Trophoblast cell (in vitro differentiated cells and primary cell): ENCODE results near the gene RAVER2.

Experiments
- DNase-seq, 2 donors: peaks; one replicate each; pipeline ENCODE4 v3.0.0-alpha.2; 2016
- H2AFZ ChIP-seq: 2 replicates; pipeline ENCODE4 v1.6.1; 2013; ENCODE audit warnings: low read length, moderate library complexity, mild to moderate bottlenecking; ENCODE audit not compliant: insufficient read depth, poor library complexity
- H2AK5ac ChIP-seq: 2 replicates; pipeline ENCODE4 v1.6.1; 2013; ENCODE audit warnings: mild to moderate bottlenecking, low read length
- H2BK120ac ChIP-seq: 2 replicates; pipeline ENCODE4 v1.6.1; 2013; ENCODE audit warnings: low read length, mild to moderate bottlenecking, moderate library complexity; ENCODE audit not compliant: insufficient read depth, poor library complexity
- H2BK12ac ChIP-seq: 2 replicates; pipeline ENCODE4 v1.6.1; 2013; ENCODE audit warnings: mild to moderate bottlenecking, low read length, moderate library complexity
- H2BK5ac ChIP-seq: 2 replicates; pipeline ENCODE4 v1.6.1; 2013; ENCODE audit warnings: low read length, low read depth, moderate library complexity, mild to moderate bottlenecking; ENCODE audit not compliant: poor library complexity
- H3K14ac ChIP-seq: 2 replicates; pipeline ENCODE4 v1.6.1; 2013; ENCODE audit warnings: mild to moderate bottlenecking, low read length
- H3K18ac ChIP-seq: 2 replicates; pipeline ENCODE4 v1.6.1; 2013; ENCODE audit warnings: mild to moderate bottlenecking, low read length
- H3K23ac ChIP-seq: 2 replicates; pipeline ENCODE4 v1.6.1; 2013; ENCODE audit warnings: low read length
- H3K27ac ChIP-seq: 2 replicates; pipeline ENCODE4 v1.5.1; 2013; ENCODE audit warnings: low read depth, mild to moderate bottlenecking, inconsistent platforms, low read length, moderate library complexity
- H3K27me3 ChIP-seq: 2 replicates; pipeline ENCODE4 v1.6.1; 2013; ENCODE audit warnings: inconsistent platforms, mild to moderate bottlenecking, low read length, moderate library complexity; ENCODE audit not compliant: insufficient read depth
- H3K36me3 ChIP-seq, 2 experiments: 1 replicate in 1 of 2; 2 replicates in 1 of 2; pipeline ENCODE4 v1.6.1; 2013; ENCODE audit warnings: low read length in 2 of 2, mild to moderate bottlenecking in 2 of 2, moderate library complexity in 1 of 2; ENCODE audit not compliant: insufficient read depth in 2 of 2, control insufficient read depth in 1 of 2
- H3K4ac ChIP-seq: 2 replicates; pipeline ENCODE4 v1.6.1; 2013; ENCODE audit warnings: low read depth, mild to moderate bottlenecking, low read length, moderate library complexity
- H3K4me1 ChIP-seq, 2 experiments: 1 replicate in 1 of 2; 2 replicates in 1 of 2; pipeline ENCODE4 v1.6.1; 2013; ENCODE audit warnings: low read length in 2 of 2, mild to moderate bottlenecking in 2 of 2, moderate library complexity in 1 of 2; ENCODE audit not compliant: insufficient read depth in 2 of 2, control insufficient read depth in 1 of 2
- H3K4me2 ChIP-seq: 2 replicates; pipeline ENCODE4 v1.6.1; 2013; ENCODE audit warnings: inconsistent platforms, mild to moderate bottlenecking, low read length, moderate library complexity
- H3K4me3 ChIP-seq: 2 replicates; pipeline ENCODE4 v1.5.1; 2013; ENCODE audit warnings: mild to moderate bottlenecking, low read depth, low read length, inconsistent platforms
- H3K79me1 ChIP-seq: one replicate; pipeline ENCODE4 v1.6.1; 2013; ENCODE audit warnings: low read length
- H3K79me2 ChIP-seq: 2 replicates; pipeline ENCODE4 v1.6.1; 2013; ENCODE audit warnings: low read length, mild to moderate bottlenecking; ENCODE audit not compliant: control insufficient read depth, insufficient read depth, poor library complexity
- H3K9ac ChIP-seq: 2 replicates; pipeline ENCODE4 v1.6.1; 2013; ENCODE audit warnings: mild to moderate bottlenecking, low read length
- H3K9me3 ChIP-seq: 2 replicates; pipeline ENCODE4 v1.6.1; 2013; ENCODE audit warnings: low read depth, mild to moderate bottlenecking, control low read depth, inconsistent platforms, low read length; ENCODE audit not compliant: insufficient read depth
- H4K12ac ChIP-seq: 2 replicates; pipeline ENCODE4 v1.6.1; 2013; ENCODE audit warnings: low read depth, mild to moderate bottlenecking, low read length, moderate library complexity
- H4K8ac ChIP-seq: 2 replicates; pipeline ENCODE4 v1.6.1; 2013; ENCODE audit warnings: low read depth, mild to moderate bottlenecking, low read length, moderate library complexity
- H4K91ac ChIP-seq: one replicate; pipeline ENCODE4 v1.6.1; 2013; ENCODE audit warnings: low read depth, mild to moderate bottlenecking, low read length, moderate library complexity
- WGBS: extraction: QIAGEN DNeasy Blood & Tissue Kit; methylation state at CpG from one replicate; pipeline ENCODE4 v1.1.7; 2013; ENCODE audit warnings: missing lambda C conversion rate; ENCODE audit not compliant: insufficient read length, insufficient coverage; ENCODE audit errors: extremely low coverage; 5-methylcytosine and 5-hydroxymethylcytosine counted together

Gene RAVER2

GRCh38 chr1:64881281-64881680, 136.4 kb downstream of the RAVER2 start:
- Histone ChIP-seq H3K9ac (no peak overlapping the region), H2BK120ac (no peak overlapping the region), H3K14ac (no peak overlapping the region), H3K27ac (no peak overlapping the region), H3K36me3 (peaks cover 4 to 6% of the 10 kb centered on the region in 2 experiments), H3K23ac (no peak overlapping the region), H4K91ac (no peak overlapping the region), H3K4ac (no peak overlapping the region), H3K4me3 (no peak overlapping the region), H2BK12ac (no peak overlapping the region), H4K12ac (no peak overlapping the region), H3K79me2 (no peaks in the 10 kb centered on the region), H2AK5ac (no peak overlapping the region), H2AFZ (no peak overlapping the region), H3K4me1 (no peaks in the 10 kb centered on the region), H3K9me3 (no peaks in the 10 kb centered on the region), H3K79me1 (no peaks in the 10 kb centered on the region), H2BK5ac (no peak overlapping the region), H3K27me3 (no peaks in the 10 kb centered on the region), H3K18ac (no peak overlapping the region), H4K8ac (no peak overlapping the region), H3K4me2 (no peak overlapping the region)
- no peak for DNase-seq
- WGBS = no CpG with 5 or more reads among the region's 1 CpG
